ENCODE measurements around the gene NCK2. TPM values are rescaled to one million over a fixed set of nuclear protein-coding genes. Genes with fewer than 3 reads are reported as not detected.

The NCK2 gene
- polyA plus RNA-seq, 1 of the 3 experiments (the other 2 are of a cell fraction) = 42.8 TPM

- no peak for TF ChIP-seq USF2 (IDR thresholded peaks at IDR 0.05; ENCODE audit: borderline replicate concordance, low read depth, low read length)
These were observed 3.5 kb upstream of the NCK2 start (continued) for GRCh38 chr2:105741174-105741573.

- H3K4me3 ChIP-seq (ENCODE audit: low read depth in 2 of 2, low read length in 1 of 2) = no peak overlapping the region
- no peak for DNase-seq
- H3K4me1 ChIP-seq (ENCODE audit: control insufficient read depth in 1 of 2, insufficient read depth in 2 of 2, low read depth in 1 of 2, low read length in 1 of 2) = peaks cover 0 to 15% of the 10 kb centered on the region in 2 experiments; a peak in 2 of 4 replicates
- no peaks in the 10 kb centered on the region for H3F3A ChIP-seq (replicated peaks; ENCODE audit: insufficient read depth)
- peaks cover 10% of the 10 kb centered on the region for H4K20me1 ChIP-seq (ENCODE audit: insufficient read depth)
- CTCF ChIA-PET = interaction anchor here (1.0 to 1.6 kb wide), 2 partner anchors 14 to 30 kb away, joined by 3 read pairs; no protein-coding TSS in a partner anchor
- no peaks in the 10 kb centered on the region for H3K9me2 ChIP-seq
- peaks cover 15% of the 10 kb centered on the region for H3K79me2 ChIP-seq (ENCODE audit: insufficient read depth)
- TF ChIP-seq YY1 (IDR thresholded peaks at IDR 0.05; ENCODE audit: low read depth) = no peak
- no peak for TF ChIP-seq GABPA (IDR thresholded peaks at IDR 0.05; ENCODE audit: low read depth)
- TF ChIP-seq RCOR1 (IDR thresholded peaks at IDR 0.05; ENCODE audit: low read length) = no peak
- TF ChIP-seq EP300 (IDR thresholded peaks at IDR 0.05; ENCODE audit: borderline replicate concordance in 1 of 2, low read depth in 1 of 2, low read length in 1 of 2) = no peak
- no peaks in the 10 kb centered on the region for H3K9me3 ChIP-seq
- no peak overlapping the region for H3K27ac ChIP-seq (ENCODE audit: low read depth in 2 of 2, low read length in 1 of 2)
- no peak overlapping the region for H3K4me2 ChIP-seq
- 89% methylated on average over 4 of the region's 4 CpGs for WGBS (ENCODE audit: low lambda C conversion rate)
- no peaks in the 10 kb centered on the region for H3K36me3 ChIP-seq (replicated peaks in 1 of 2; ENCODE audit: control insufficient read depth in 1 of 2, insufficient read depth in 2 of 2, low read length in 1 of 2)
- no peaks in the 10 kb centered on the region for H3K27me3 ChIP-seq (ENCODE audit: insufficient read depth)
- no peak overlapping the region for H3K9ac ChIP-seq
- H2AFZ ChIP-seq (ENCODE audit: low read depth) = no peak overlapping the region
- POLR2A ChIA-PET = interaction anchor here (1.2 kb wide), 1 partner anchor 829 kb away, joined by 3 read pairs; no protein-coding TSS in a partner anchor
These were observed 3.1 kb upstream of the NCK2 start for GRCh38 chr2:105741617-105742016.

GRCh38 chr2:105744091-105744908, 412 bp upstream of the NCK2 start:
- Histone ChIP-seq H3K27ac (ENCODE audit: low read depth in 2 of 2, low read length in 1 of 2) (peak overlapping the region; percentile 31 to 68; a peak in 3 of 4 replicates), H3K9me2 (no peaks in the 10 kb centered on the region), H3K79me2 (ENCODE audit: insufficient read depth) (peaks cover 42% of the 10 kb centered on the region), H3K9ac (peak overlapping the region; percentile 57; the same call in 1 of the 2 replicates), H3K4me3 (ENCODE audit: low read depth in 2 of 2, low read length in 1 of 2) (peak overlapping the region; percentile 61 to 93), H3K4me2 (peak overlapping the region; percentile 68), H3K9me3 (no peaks in the 10 kb centered on the region), H3K4me1 (ENCODE audit: control insufficient read depth in 1 of 2, insufficient read depth in 2 of 2, low read depth in 1 of 2, low read length in 1 of 2) (peaks cover 0 to 19% of the 10 kb centered on the region in 2 experiments; a peak in 2 of 4 replicates), H2AFZ (ENCODE audit: low read depth) (peak overlapping the region; percentile 71), H3K36me3 (replicated peaks in 1 of 2; ENCODE audit: control insufficient read depth in 1 of 2, insufficient read depth in 2 of 2, low read length in 1 of 2) (no peaks in the 10 kb centered on the region), H3K27me3 (ENCODE audit: insufficient read depth) (no peaks in the 10 kb centered on the region), H3F3A (replicated peaks; ENCODE audit: insufficient read depth) (peaks cover 6% of the 10 kb centered on the region), H4K20me1 (ENCODE audit: insufficient read depth) (peaks cover 36% of the 10 kb centered on the region)
- WGBS (ENCODE audit: low lambda C conversion rate) = 7% methylated on average over 22 of the region's 75 CpGs
- POLR2A ChIA-PET = no interaction called here
- no peak for TF ChIP-seq MAX (IDR thresholded peaks at IDR 0.05; ENCODE audit: low read depth)
- TF ChIP-seq ELF1 (IDR thresholded peaks at IDR 0.05) = 0 out of 2 replicates have a peak, but pooled peaks have one; percentile 13
- TF ChIP-seq RAD21 (IDR thresholded peaks at IDR 0.05; ENCODE audit: low read length) = no peak
- CTCF ChIA-PET = interaction anchor here (1.6 to 2.1 kb wide), 2 partner anchors 21 to 167 kb away, joined by 5 to 7 read pairs; no protein-coding TSS in a partner anchor
- DNase-seq = peak; percentile 96

All from SK-N-SH (cell line).